Measurements from ENCODE around the gene ARHGAP26.
A peak's percentile ranks its signal among the peaks of the same experiment; 100 is the strongest.

Gene ARHGAP26

GRCh38 chr5:143275512-143276363, 505.6 kb downstream of the ARHGAP26 start:
- peak; percentile 27 for DNase-seq

GRCh38 chr5:143277536-143277935, 507.4 kb downstream of the ARHGAP26 start:
- no peak for DNase-seq
